Fibroblast of lung (primary cell): Measurements from ENCODE around the gene RPS6KA6. TPM values are rescaled to one million over a fixed set of nuclear protein-coding genes. Genes with fewer than 3 reads are reported as not detected.
A peak's percentile ranks its signal among the peaks of the same experiment; 100 is the strongest.

Source experiments
- DNase-seq, 2 donors: peaks; one replicate each; pipeline versions ENCODE4 v3.0.0 to v3.0.0-alpha.2; 2010; ENCODE audit warnings: low read depth in 2 of 2
- H2AFZ ChIP-seq: 2 replicates; pipeline ENCODE4 v1.5.1; 2012; ENCODE audit warnings: low read length, control low read depth, inconsistent platforms
- H3K27ac ChIP-seq: 2 replicates; pipeline ENCODE4 v1.5.1; 2011; ENCODE audit warnings: low read length, control low read depth; ENCODE audit not compliant: insufficient read depth
- H3K27me3 ChIP-seq: 2 replicates; pipeline ENCODE4 v1.5.1; 2011; ENCODE audit warnings: mild to moderate bottlenecking, low read length; ENCODE audit not compliant: control insufficient read depth, insufficient read depth
- H3K36me3 ChIP-seq: 2 replicates; pipeline ENCODE4 v1.5.1; 2011; ENCODE audit warnings: low read length; ENCODE audit not compliant: control insufficient read depth, insufficient read depth
- H3K4me1 ChIP-seq: 2 replicates; pipeline ENCODE4 v1.5.1; 2011; ENCODE audit warnings: low read length; ENCODE audit not compliant: control insufficient read depth, insufficient read depth; ENCODE audit errors: extremely low read depth
- H3K4me2 ChIP-seq: 2 replicates; pipeline ENCODE4 v1.5.1; 2011; ENCODE audit warnings: low read length, control low read depth; ENCODE audit not compliant: insufficient read depth; ENCODE audit errors: extremely low read depth
- H3K4me3 ChIP-seq, 4 experiments: fragments of 200-600 bp in 1 of 4; sonication (generic) in 1 of 4; replicated peaks in 1 of 4; 2 replicates each; pipeline ENCODE4 v1.5.1; 2011 to 2016; ENCODE audit warnings: low read length in 4 of 4, low read depth in 3 of 4, mild to moderate bottlenecking in 3 of 4, control low read depth in 2 of 4, inconsistent platforms in 1 of 4, mixed read lengths in 1 of 4; ENCODE audit not compliant: insufficient read depth in 1 of 4; ENCODE audit errors: control extremely low read depth in 1 of 4
- H3K79me2 ChIP-seq: 2 replicates; pipeline ENCODE4 v1.5.1; 2012; ENCODE audit warnings: mild to moderate bottlenecking, low read length, inconsistent platforms; ENCODE audit not compliant: control insufficient read depth, insufficient read depth
- H3K9ac ChIP-seq: 2 replicates; pipeline ENCODE4 v1.5.1; 2011; ENCODE audit warnings: mild to moderate bottlenecking, low read length, control low read depth; ENCODE audit not compliant: insufficient read depth
- H3K9me3 ChIP-seq: 2 replicates; pipeline ENCODE4 v1.5.1; 2012; ENCODE audit warnings: low read depth, low read length; ENCODE audit not compliant: control insufficient read depth, insufficient read depth
- H4K20me1 ChIP-seq: 2 replicates; pipeline ENCODE4 v1.5.1; 2011; ENCODE audit warnings: low read length; ENCODE audit not compliant: control insufficient read depth, insufficient read depth; ENCODE audit errors: extremely low read depth
- CTCF ChIP-seq, 2 donors: IDR thresholded peaks in 1 of 2; conservative IDR thresholded peaks in 1 of 2; 1 replicate in 1 of 2; 2 replicates in 1 of 2; pipeline ENCODE4 v1.5.1; 2011 to 2012; ENCODE audit warnings: low read length in 2 of 2, control low read depth in 1 of 2, inconsistent platforms in 1 of 2, low read depth in 1 of 2, mild to moderate bottlenecking in 1 of 2
- EZH2 ChIP-seq: IDR thresholded peaks from 2 replicates; pipeline ENCODE4 v1.5.1; 2012; ENCODE audit warnings: low read length, control low read depth, mild to moderate bottlenecking; ENCODE audit errors: missing control alignments
- polyA plus RNA-seq, 2 donors: library from polyadenylated mRNA; depleted of rRNA in 1 of 2; stranded (reverse) in 1 of 2; unstranded in 1 of 2; fragments of >200 nt; gene quantifications; 2 replicates each; pipeline ENCODE4 v1.2.1, GENCODE V29; 2011 to 2012; ENCODE audit warnings: missing spikeins in 1 of 2
- total RNA-seq: library from RNA; depleted of rRNA; stranded (reverse); fragments of >200 nt; gene quantifications from 2 replicates; pipeline ENCODE4 v1.2.1, GENCODE V29; 2014

The RPS6KA6 gene
- total and polyA plus RNA-seq, 2 donors (not counting 1 experiment from before 2014, with no cell fraction given) = 4.2 to 4.5 TPM

- DNase-seq = no peak
- Histone ChIP-seq H4K20me1 (no peaks in the 10 kb centered on the region), H3K4me1 (peaks cover 2% of the 10 kb centered on the region), H2AFZ (no peak overlapping the region), H3K27me3 (no peaks in the 10 kb centered on the region), H3K27ac (no peak overlapping the region), H3K9ac (no peak overlapping the region), H3K4me3 (no peak overlapping the region), H3K36me3 (no peaks in the 10 kb centered on the region), H3K4me2 (no peak overlapping the region), H3K79me2 (no peaks in the 10 kb centered on the region), H3K9me3 (no peaks in the 10 kb centered on the region)
- TF ChIP-seq CTCF (conservative IDR thresholded peaks at IDR 0.05 in 1 of 2, IDR thresholded peaks at IDR 0.05 in 1 of 2; ENCODE audit: low read depth in 1 of 2, low read length in 2 of 2) (no peak), EZH2 (no peak)
Measured at GRCh38 chrX:84161641-84162040, 26.4 kb downstream of the RPS6KA6 start.

GRCh38 chrX:84160736-84161135 lies 27.3 kb downstream of the RPS6KA6 start:
- TF ChIP-seq EZH2 (no peak), CTCF (conservative IDR thresholded peaks at IDR 0.05 in 1 of 2, IDR thresholded peaks at IDR 0.05 in 1 of 2; ENCODE audit: low read depth in 1 of 2, low read length in 2 of 2) (no peak)
- Histone ChIP-seq H3K4me2 (no peak overlapping the region), H3K27me3 (no peaks in the 10 kb centered on the region), H3K9ac (no peak overlapping the region), H3K79me2 (no peaks in the 10 kb centered on the region), H3K27ac (no peak overlapping the region), H3K9me3 (no peaks in the 10 kb centered on the region), H4K20me1 (no peaks in the 10 kb centered on the region), H3K4me1 (peaks cover under 1% of the 10 kb centered on the region), H3K36me3 (no peaks in the 10 kb centered on the region), H2AFZ (no peak overlapping the region), H3K4me3 (no peak overlapping the region)
- peak in 1 of 2 donors; percentile 26 for DNase-seq

- Histone ChIP-seq H3K4me2 (no peak overlapping the region), H2AFZ (no peak overlapping the region), H4K20me1 (no peaks in the 10 kb centered on the region), H3K27ac (no peak overlapping the region), H3K4me3 (no peak overlapping the region), H3K79me2 (no peaks in the 10 kb centered on the region), H3K4me1 (no peaks in the 10 kb centered on the region), H3K9me3 (no peaks in the 10 kb centered on the region), H3K9ac (no peak overlapping the region), H3K36me3 (no peaks in the 10 kb centered on the region), H3K27me3 (no peaks in the 10 kb centered on the region)
- no peak for TF ChIP-seq CTCF (conservative IDR thresholded peaks at IDR 0.05 in 1 of 2, IDR thresholded peaks at IDR 0.05 in 1 of 2; ENCODE audit: low read depth in 1 of 2, low read length in 2 of 2)
- TF ChIP-seq EZH2 = no peak
- peak in 1 of 2 donors; percentile 50 for DNase-seq
Measured at GRCh38 chrX:84156821-84157220, 31.2 kb downstream of the RPS6KA6 start.
